ENCODE measurements around the gene ZBTB17.

ZBTB17 gene

DNA sequence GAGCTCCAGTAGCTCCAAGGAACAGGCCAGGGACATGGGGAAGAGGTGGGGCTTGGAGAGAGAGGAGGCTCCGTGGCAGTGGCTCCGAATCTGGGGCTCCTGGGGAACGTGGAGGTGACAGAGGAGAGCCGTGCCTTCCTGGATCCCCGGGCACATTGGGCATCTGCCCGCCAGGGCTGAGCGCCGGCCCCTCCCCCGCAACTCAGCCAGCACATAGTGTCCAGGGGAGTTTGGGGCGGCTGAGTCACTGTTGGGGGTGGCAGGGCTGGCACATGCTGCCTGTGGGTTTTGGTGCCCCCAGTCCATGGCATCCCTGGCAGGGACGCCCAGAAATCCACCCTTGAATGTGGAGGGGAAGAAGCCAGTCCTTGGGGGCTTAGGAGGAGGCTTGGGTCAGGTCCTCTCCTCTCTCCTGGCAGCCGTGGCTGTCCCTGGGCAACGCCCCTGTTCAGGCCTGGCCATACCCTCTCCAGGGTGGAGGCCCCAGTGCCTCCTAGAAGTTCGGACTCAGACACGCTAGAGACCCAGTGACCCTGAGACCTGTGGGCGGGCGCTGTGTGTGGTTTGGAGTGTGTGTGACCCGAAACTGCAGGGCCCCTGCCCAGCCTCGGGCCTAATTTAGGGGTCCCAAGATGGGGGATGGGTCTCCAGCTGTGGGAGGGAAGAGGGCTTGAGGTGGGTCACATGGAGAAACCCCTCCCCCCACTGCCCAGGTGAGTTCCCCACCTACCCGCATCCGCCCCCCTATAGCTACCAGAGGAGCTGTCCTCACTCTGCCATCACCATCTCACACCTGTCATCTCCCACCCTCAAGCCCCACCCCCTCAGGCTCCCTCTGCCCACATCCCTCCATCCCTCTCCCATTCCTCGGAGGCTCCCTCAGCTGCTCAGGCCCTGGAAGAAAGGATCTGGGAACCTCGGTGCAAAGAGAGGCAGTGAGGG, 40.3 kb upstream of the ZBTB17 start:
- no peak for DNase-seq (ENCODE audit: insufficient read length, low spot score)
- TF ChIP-seq POLR2A (IDR thresholded peaks at IDR 0.05; ENCODE audit: low read depth, low read length) = no peak
- no peak for FAIRE-seq

DNA sequence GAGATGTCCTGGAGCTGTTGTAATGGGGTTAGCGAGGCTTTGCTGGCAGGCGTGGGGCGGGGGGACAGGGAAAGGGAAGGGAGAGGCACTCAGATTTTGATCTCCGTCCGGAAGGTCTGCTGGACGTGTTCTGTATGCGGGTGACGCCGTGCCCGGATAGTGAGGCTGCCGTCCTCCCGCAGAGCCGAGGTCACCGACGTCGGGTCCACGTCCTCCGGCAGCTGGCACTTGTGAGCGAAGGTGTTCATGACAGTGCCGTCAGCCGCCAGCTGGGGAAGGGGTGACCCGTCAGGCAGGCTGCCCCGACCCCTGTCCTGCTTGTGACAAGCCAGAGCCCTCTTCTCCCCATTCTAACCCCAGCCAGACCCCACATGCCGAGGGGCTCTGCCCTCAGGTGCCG, 39.6 kb upstream of the ZBTB17 start:
- FAIRE-seq (no peak), DNase-seq (ENCODE audit: insufficient read length, low spot score) (no peak)
- no peak for TF ChIP-seq POLR2A (IDR thresholded peaks at IDR 0.05; ENCODE audit: low read depth, low read length)

DNA sequence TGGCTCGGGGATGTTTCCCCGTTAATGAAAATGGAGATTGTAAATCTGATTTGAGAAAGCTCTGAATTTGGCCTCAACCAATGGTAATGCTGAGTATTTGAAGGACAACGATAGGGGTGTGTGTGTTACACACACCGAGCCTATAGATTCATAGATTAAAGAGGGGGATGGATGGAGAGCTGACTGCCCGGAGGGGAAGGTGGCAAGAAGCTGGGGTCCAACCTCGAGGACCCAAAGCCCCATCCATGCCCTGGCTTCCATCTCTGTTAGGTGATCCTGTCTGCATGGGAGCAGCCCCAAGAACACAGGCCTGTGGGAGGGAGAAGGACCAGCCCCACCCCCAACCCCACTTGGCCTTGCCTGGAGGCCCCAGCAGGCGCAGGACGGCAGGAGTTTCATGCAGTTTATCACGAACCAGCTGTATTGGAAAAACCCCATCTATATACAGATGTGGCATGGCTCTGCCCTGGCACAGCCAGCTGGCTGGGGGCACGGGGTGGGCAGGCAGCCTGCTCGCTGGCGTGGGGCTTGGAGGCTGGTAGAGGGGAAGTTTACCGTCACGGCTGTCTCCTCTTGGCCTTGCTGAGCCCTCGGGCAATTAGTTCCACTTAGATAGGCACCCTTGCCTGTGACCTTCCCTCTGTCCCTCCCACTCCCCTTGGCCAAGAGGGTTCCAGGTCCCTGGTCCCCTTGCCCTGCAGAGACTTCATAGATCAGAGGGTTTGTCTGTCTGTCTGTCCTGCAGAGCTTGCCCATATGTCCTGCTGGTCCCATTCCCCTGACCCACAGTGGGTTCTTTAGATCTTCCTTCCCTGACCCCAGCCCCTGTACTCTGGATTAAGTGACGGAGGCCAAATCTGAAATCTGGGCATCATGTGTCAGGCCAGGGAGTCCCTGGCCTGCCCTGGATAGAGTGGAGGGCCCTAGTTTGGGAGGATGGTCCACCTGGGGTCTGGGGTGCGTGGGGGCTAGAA, 38.9 kb upstream of the ZBTB17 start:
- DNase-seq (ENCODE audit: insufficient read length, low spot score) (no peak), FAIRE-seq (no peak)
- TF ChIP-seq POLR2A (IDR thresholded peaks at IDR 0.05; ENCODE audit: low read depth, low read length) = no peak

DNA sequence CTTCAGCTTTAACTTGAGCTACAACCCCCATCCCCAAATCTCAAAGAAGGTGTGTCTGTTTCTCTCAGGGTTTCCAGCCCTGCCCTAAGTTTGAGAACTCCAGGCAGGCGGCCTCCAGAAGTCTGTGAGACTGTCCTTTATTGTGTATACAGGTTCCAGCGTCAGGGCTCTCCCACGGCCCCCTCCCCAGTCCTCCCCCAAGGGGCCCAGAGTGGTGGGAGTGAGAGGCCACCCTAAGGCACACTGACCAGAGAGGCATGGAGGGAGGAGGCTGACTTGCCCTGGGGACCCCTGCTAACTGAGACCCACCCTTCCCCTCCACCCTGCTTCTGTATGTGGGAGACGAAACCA, 38.0 kb upstream of the ZBTB17 start:
- no peak for TF ChIP-seq POLR2A (IDR thresholded peaks at IDR 0.05; ENCODE audit: low read depth, low read length)
- no peak for DNase-seq (ENCODE audit: insufficient read length, low spot score)
- FAIRE-seq = no peak

DNA sequence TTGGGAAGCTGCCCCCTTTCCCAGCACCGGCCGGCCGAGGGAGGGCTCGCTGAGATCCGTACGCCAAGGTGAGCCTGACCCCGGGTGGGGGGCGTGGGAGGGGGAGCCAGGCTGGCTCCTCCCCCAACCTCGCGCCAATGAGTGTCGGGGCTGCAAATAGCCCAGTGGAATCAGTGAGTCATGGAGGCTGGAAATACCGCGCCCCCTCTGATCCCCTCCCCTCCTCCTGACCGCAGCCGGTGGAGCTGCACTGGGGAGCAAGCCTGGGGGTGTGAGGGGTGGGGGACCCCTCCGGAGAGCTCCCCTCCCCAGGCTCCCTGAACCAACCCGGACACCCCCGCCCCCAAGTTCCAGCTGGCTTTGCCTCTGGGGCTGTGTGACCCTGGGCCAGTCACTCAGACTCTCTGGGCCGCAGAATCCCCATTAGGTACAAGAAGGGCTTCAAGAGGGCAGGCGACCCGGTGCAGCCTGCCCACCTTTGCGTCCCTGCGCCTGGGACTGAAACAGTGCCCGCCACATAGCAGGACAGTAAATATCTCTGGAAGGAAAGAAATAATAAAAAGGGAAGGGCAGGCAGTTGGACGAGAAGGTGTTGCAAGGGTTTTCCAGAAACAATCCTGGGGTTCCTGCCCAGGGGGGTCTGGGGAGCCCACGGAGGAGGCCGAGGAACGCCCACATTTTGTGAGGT, 37.5 kb upstream of the ZBTB17 start:
- TF ChIP-seq POLR2A (IDR thresholded peaks at IDR 0.05; ENCODE audit: low read depth, low read length) = no peak
- FAIRE-seq = no peak
- peak; percentile 69 for DNase-seq (ENCODE audit: insufficient read length, low spot score)

DNA sequence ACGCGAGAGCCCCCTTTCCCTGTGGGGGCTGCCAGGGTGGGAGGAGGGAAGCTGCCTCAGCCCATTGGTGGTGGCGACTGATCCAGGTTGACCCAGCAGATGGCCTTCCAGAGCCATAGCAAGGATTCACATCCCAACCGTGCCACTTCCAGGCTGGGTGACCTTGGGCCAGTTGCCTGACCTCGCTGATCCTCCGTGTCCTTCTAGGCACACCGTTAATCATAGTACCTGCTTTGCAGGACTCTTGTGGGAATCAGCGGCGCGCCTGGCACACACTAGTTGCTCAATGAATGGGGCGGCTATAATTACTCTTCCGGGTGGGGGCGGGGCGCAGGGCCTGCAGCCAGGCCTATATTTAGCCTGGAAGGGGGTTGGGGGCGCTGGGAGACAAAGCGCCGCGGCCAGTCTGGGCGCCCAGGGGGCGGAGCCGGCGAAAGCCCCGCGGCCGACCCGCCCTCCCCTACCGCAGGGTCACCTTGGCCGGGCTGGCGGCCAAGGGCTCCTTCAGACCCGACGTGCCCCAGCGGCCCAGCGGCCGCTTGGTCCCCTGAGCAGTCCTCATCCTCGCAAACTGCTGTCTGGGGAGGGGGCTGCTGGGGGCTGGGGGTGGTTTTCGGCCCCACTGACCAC, 36.8 kb upstream of the ZBTB17 start:
- DNase-seq (ENCODE audit: insufficient read length, low spot score) (peak; percentile 47), FAIRE-seq (no peak)
- TF ChIP-seq POLR2A (IDR thresholded peaks at IDR 0.05; ENCODE audit: low read depth, low read length) = no peak

DNA sequence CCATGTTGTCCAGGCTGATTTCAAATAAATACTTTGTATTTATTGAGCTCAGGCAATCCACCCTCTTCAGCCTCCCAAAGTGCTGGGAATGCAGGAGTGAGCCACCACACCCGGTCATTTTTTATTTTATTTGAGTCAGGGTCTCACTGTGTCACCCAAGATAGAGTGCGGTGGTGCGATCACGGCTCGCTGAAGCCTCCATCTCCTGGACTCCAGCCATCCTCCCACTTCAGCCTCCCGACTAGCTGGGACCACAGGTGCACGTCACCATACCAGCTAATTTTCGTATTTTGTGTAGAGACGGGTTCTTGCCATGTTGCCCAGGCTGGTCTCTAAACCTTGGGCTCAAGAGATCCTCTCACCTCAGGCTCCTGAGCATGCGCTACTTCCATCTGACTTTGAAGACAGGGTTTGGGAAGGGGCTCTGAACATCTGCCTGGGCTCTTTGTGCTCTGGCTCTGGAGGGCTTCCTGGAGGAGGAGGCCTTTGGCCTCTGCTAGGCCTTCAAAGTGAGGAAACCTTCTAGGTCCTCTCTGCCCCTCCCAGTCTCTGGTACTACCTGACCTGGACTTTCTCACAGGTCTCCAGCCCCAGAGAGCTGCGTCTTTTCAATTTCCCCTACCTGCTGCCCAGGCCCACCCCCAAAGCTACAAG, 36.2 kb upstream of the ZBTB17 start:
- TF ChIP-seq POLR2A (IDR thresholded peaks at IDR 0.05; ENCODE audit: low read depth, low read length) = no peak
- FAIRE-seq (no peak), DNase-seq (ENCODE audit: insufficient read length, low spot score) (no peak)

DNA sequence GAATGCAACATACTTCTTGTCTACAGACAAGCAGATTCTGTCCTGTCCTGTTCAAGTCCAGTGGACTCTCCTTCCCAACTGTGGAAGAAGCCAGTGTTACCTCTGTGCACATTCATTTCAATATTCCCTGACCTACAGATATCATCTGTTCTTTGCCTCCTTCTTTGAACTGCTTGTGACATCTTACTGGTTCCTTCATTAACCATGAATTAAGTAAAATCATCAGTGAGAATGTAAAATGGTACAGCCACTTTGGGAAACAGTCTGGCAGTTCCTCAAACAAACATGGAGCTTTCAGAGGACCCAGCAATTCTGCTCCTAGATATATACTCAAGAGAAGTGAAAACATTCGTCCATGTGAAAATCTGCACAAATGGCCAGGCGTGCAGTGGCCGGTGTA, 34.9 kb upstream of the ZBTB17 start:
- DNase-seq (ENCODE audit: insufficient read length, low spot score) = no peak
- FAIRE-seq = no peak
- TF ChIP-seq POLR2A (IDR thresholded peaks at IDR 0.05; ENCODE audit: low read depth, low read length) = no peak

DNA sequence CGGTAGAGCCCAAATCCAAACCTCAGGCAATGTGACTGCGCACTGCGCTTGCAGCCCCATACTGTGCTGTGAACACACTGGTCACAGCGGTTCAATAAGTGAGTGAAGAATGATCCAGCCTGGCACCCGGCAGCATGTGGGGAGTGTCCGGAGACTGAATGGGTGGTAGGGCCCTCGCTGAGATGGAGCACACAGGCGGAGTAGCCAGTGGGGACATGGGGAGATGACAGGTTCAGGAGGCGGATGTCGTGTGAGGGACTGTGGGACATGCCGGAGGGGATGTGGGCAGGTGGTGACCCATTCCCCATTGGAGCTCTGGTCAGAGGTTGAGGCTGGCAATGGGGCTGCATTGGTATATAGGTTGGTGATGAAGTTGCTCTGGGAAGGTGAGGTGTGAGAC, 33.8 kb upstream of the ZBTB17 start:
- FAIRE-seq (no peak), DNase-seq (ENCODE audit: insufficient read length, low spot score) (no peak)
- no peak for TF ChIP-seq POLR2A (IDR thresholded peaks at IDR 0.05; ENCODE audit: low read depth, low read length)

DNA sequence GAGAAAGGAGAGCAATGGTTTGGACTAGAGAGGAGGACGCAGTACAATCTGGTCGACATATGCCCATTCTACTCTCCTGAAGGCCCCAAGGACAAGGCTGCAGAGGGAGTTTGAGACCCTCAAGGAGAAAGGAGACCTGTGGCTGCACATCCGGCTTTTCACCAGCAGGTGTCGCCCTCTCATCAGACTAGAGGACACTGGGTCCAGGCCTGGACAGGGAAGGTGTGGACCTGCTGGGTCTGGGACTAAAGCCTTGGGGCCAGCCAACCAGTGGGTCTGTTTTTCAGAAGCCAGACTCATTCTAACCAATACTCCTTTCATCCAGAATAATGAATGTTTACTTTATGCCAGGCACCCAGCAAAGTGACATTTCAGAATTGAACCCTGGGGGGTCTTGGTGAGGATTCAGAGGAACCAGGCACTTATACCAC, 33.1 kb upstream of the ZBTB17 start:
- DNase-seq (ENCODE audit: insufficient read length, low spot score) (peak; percentile 64), FAIRE-seq (no peak)
- no peak for TF ChIP-seq POLR2A (IDR thresholded peaks at IDR 0.05; ENCODE audit: low read depth, low read length)

DNA sequence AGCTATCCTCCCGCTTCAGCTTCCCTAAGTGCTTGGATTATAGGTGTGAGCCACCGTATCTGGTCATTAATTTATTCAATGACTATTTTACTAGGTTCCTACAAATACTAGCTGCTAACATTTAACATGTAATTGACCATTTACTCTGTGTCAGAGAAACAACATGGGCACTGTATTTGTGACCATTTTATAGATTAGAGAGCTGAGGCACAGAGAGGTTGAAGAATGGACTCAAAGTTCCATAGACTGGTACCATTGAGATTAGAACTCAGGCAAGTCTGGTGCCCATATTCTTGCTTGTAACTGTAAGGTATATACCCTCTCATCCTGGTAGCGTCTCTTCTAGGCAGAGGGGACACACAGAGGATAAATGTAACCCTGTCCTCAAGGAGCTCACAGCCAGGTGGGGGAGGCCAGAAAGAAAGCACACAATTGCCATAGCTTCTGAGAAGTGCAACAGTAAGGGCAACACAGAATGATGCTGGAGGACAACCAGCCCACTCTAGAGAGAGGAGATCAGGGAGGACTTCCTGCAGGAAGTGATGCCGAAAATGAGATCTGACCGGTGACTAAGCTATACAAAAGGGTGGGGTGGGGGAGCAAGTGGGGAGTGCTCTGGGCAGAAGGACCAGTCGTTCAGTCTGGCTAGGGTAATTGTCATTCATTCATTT, 31.9 kb upstream of the ZBTB17 start:
- no peak for TF ChIP-seq POLR2A (IDR thresholded peaks at IDR 0.05; ENCODE audit: low read depth, low read length)
- DNase-seq (ENCODE audit: insufficient read length, low spot score) (no peak), FAIRE-seq (no peak)
